GM21825 (cell line): ENCODE data around the gene UQCRQ.
A peak's percentile ranks its signal among the peaks of the same experiment; 100 is the strongest.

Source experiments
- ATAC-seq: cut with Tn5 transposase; IDR thresholded peaks from one replicate; pipeline ENCODE4 v1.9.1; 2021; ENCODE audit warnings: mild to moderate bottlenecking, moderate library complexity; ENCODE audit not compliant: unreplicated experiment

The UQCRQ gene

GRCh38 chr5:132866342-132867045 is at the start of gene UQCRQ, which contains the start of gene GDF9:
UQCRQ (plus strand) TSS chr5:132866642; CDS start chr5:132866882, 240 bp downstream.
GDF9 (minus strand) TSS chr5:132866469; CDS start chr5:132864533, 1,936 bp downstream.
- peak; percentile 97 for ATAC-seq

- no peak for ATAC-seq
Measured at GRCh38 chr5:132817011-132817410, 49.4 kb upstream of the UQCRQ start.

DNA sequence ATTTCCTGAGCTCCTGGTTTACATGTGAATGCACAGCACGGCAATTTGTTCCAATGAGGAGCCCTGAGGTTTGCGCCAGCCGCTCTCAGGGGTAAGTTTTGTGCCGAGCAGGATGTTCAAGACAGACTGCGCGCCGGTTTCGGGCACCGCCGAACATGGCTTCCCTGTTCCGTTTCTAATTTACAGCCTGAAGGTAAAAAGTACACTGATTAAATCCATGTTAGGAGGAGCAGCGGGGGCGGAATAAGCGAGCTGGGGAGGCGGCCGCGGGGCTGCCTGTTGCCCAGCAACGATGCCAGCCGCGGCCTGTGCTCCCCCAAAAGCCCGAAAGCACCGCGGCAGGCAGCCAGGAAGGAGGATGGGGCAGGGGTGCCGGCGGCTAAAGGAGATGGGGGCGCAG is 47.0 kb upstream of the UQCRQ start:
- ATAC-seq, result no peak

DNA sequence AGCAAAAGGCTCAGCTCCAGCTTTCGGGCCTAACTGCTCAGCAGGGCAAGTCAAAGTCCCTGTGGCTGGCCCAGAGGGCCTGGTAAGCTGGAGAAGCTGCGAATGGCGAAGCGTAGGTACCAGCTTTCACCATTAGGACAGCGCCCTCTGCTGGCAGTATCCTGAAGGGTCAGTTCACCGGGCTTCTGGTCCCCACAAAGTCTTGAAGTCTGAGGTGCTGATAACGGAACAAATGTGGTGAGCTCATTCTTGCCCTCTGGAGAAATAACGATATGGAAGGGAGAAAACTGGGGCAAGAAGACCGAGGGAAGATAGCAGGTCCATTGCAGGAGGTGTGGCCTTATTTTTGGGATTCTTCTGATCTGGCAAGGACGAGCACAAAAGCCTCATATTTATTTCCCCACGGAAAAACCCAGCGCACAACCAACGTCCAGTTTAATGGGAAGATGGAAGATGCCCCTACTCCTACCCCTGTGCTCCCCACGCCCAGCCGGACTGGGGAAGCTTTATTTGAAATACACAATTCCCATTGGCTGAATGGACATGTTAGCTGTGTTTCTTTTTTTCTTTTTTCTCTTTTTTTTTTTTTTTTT is 46.2 kb upstream of the UQCRQ start:
- peak; percentile 74 for ATAC-seq

DNA sequence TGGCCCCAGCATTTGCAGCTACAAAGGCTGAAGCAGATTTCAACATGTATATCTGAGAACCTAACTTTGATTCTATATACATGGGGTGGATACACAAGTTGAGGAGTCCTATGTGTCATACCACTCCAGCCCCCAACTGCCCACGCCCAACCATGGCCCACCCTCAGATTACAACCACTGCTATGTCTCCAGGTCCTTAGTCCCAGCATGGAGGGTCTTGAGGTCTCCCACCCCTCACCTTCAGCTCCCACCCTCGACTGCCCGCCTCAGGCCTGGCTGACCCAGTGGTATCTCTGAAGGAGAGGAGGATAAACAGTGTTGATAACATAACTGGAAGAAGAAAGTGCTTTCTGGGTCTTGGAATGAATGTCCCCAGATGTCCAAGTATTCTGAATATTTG is 45.1 kb upstream of the UQCRQ start:
- ATAC-seq, result no peak

- ATAC-seq, result no peak
Measured at GRCh38 chr5:132821791-132822190, 44.7 kb upstream of the UQCRQ start.

DNA sequence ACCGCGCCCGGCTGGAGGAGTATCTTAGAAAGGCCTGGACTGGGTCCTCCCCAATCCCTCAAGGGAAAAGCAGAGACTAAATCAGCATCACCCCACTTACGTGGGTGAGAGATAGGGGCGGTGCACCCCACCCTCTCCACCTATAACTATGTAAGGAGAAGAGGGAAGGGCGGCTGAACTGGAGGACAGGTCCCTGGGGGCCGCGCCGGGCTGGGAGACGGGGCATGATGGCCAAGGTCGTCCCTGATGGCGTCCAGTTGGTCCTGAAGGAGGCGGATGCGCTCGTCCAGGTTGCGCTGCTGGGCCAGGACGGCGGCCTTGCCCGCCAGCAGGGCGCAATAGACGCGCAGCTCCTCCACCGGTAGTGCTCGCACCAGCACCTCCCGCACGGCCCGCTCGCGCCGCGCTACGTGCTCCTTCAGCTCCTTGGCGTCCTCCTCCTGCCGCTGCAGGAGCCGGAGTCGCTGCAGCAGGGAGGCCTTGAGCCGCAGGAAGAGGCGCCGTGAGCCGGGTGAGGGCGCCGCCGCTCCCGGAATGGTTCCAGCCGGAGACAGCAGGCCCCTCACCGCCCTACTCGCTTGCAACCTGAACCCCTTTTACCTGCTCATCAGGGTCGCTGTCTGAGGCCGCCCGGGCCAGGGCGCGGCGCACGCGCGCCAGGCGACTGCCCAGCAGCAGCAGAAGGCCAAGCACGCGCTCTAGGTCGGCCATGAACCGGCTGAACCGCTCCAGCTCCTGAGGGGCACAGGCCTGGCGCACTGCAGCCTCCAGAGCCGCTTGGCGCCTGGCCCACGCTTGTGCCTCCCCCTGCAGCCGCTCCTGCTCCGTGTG is 43.6 kb upstream of the UQCRQ start:
- ATAC-seq, result no peak

DNA sequence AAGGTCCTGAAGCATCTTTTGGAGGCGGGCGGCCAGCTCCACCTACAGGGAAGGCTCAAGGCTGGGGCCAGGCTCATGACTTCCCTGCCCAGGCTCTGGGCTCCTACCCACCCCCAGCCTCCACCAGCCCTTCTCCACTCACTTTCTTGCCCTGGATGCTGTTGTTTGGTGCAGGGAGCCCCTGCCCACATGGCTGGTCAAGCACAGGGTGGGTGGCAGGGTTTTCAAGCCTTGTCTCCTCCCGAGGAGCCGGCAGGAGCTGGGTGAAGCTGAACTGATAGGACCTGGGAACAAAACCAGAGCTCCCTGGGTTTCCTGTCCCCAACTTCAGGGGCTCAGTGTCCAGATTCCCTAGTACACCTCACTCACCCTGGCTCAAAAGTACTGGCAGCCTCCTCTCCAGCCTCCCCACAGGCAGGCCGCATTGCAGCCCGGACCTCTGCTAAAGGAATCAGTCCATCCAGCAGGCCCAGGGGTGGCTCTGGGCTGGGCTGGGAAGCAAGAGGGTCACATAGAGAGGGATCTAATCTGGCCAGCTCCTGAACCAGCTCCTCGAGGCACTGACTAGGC is 42.9 kb upstream of the UQCRQ start:
- ATAC-seq, result no peak

GRCh38 chr5:132824426-132824825 is 42.0 kb upstream of the UQCRQ start:
- ATAC-seq, result no peak

GRCh38 chr5:132825033-132825833 is 41.2 kb upstream of the UQCRQ start:
- ATAC-seq, result no peak

DNA sequence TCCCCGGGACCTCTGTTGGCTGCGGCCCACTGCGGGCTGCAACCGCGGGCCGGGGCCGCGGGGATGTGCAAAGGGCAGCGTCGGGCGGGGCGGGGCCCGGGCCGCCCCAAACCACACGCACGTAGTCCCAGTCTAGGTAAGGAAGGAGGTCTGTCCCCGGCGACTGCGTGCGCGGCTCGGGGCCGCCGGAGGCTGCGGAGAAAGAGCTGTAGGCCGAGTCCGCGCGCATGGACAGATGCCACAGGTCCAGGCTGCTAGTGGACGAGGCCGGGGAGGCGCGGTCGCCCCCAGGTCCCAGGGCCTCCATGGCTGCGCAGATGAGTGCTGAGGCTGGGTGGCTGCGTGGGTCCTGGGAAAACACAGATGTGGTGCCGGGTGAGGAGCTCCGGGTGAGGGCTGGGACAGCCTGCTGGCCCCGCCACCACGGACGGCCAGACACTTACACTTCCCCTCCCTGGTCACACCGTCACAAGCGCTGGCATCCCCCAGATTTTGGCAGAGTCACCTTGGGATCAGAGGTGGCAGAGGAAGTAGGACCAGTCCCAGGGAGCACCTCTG is 40.5 kb upstream of the UQCRQ start:
- ATAC-seq, result no peak

- ATAC-seq, result no peak
Measured at GRCh38 chr5:132826424-132827082, 39.9 kb upstream of the UQCRQ start.

DNA sequence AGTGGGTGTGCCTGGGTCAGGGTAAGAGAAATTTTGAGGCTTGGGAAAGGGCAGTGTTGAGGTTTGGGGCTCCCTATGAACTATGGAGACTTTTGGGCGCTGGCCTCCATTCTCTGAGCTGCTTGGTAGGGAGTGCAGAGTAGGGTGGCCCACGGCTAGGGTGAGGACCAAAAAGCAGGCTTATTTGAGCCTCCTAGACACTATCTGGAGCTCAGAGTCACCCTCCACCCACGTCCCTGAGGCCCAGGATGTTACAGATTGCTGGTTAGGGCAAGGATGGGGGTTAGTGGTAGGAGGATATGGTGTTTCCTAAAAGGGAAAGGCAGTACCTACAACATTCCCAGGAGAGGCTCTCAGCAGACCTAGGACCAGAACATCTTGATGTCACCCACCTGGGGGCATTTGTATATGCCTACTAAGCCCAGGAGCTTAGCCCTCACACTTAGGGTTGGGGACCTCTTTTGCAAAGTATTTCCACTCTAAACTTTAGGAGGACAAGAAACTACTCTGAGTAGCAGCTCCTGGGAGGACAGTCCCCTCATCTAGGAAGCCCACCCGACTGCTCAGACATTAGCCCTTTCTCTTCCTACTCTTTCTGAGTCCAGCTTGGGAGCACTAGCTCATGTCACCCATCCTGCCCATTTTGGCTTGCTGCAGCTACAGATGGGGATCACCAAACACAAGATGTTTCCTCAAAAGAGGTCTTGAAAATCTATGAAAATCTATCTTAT is 38.3 kb upstream of the UQCRQ start:
- no peak for ATAC-seq

DNA sequence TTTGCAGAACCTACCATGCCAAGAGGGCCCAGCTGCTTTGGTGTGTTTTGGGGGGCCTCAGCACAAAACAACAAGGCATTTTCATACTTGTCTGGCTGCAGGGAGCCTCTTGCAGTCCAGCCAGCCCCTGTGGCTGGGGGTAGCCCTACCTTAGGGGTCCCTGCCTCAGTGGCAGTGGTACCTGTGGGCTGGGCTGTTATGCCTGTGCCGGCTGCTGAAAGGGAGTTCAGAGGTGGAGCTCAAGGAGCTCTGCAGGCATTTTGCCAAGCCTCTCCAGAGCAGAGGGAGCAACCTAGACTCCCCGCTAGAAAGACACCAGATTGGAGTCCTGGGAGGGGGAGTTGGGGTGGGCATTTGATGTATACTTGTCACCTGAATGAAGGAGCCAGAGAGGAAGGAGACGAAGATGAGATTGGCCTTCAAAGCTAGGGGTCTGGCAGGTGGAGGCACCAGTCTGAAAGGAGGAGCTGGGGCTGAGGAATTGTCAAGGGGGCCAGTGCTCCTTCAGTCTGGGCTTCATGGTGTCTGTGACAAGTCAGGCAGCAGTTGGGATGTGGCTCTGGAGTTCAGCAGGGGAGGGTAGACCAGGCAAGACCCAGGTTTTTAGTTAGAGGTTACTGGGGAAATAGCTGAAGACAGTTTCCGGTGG is 37.5 kb upstream of the UQCRQ start:
- no peak for ATAC-seq

GRCh38 chr5:132829742-132830435 is 36.6 kb upstream of the UQCRQ start:
- ATAC-seq, result peak; percentile 77

DNA sequence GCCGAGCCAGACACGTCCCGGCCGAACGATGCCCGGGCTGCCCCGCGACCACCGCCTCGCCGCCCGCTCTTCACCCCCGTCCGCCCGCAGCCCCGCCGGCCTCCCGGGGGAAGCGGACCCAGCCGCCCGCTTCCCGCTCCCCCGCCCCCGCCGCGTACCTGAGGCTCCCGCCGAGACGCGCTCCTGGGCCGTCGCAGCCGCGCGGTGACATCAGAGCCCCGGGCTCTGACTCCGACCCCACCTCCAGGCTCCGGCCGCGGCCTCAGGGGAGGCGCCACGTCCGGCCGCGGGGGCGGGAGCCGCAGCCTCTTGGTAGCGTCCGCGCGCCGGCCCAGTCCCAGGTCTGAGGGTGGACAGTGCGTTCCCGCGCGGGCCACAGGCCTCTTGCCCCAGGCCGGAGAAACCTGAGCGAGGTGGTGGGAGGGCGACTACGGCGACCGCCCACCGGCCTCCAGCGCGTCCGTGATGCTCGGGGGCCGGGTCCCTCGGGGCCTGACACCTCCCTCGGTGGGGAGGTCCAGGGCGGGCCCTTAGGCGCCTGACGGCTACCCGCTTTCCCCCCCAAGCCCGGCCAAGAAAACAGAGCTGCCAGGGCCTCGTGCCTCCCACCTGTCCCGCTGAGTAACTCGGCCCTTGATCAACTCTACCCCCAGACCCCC is 35.9 kb upstream of the UQCRQ start, which contains the start of gene SHROOM1:
Gene SHROOM1, minus strand, starts transcription at position 212 of the 659 bp plus-strand sequence. CDS start 4,507 bp downstream, outside the sequence.
- ATAC-seq, result peak; percentile 56
